ENCODE results near the gene CEP68. TPM values are rescaled to one million over a fixed set of nuclear protein-coding genes. Genes with fewer than 3 reads are reported as not detected.
"Not testable (repeated sequence)": the region's sequence is repeated elsewhere in the genome, so short reads cannot be mapped to it uniquely, and the experiment has no call there.

CEP68 gene
- total RNA-seq, 1 donor from 2014 or later = 25.0 TPM

DNA sequence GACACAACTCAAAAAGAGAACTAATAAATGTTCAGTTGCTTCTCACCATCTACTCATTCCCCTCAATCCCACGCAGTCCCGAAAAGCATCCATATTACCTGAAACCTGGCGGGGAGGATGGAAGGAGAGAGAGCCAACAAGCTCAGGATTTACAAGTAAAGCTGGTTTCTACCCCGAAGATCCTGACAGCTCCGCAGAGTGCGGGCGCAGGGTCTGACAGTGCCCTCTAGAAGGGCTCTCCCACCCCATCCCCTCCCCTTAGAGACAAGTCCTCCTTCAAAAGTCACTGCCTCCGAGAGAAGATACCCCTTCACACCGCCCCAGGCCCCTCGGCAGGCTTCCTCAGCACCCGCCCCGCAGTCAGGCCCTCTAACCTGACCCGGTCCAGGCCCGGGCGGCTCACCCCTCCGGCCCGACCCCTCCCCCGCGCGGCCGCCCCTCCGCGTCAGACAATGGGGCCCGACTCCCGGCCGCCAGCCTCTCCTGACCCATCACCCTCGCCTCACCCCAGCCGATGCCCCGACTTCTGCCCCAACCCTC lies 73.1 kb downstream of the CEP68 start:
- Histone ChIP-seq H3K9me3 (no peaks in the 10 kb centered on the region), H3K27ac (peak overlapping the region; percentile 98), H3K4me3 (peak overlapping the region; percentile 98 to 99), H3K4me1 (peaks cover 48% of the 10 kb centered on the region), H3K36me3 (no peaks in the 10 kb centered on the region), H3K27me3 (no peaks in the 10 kb centered on the region)
- TF ChIP-seq, protein P1, sequence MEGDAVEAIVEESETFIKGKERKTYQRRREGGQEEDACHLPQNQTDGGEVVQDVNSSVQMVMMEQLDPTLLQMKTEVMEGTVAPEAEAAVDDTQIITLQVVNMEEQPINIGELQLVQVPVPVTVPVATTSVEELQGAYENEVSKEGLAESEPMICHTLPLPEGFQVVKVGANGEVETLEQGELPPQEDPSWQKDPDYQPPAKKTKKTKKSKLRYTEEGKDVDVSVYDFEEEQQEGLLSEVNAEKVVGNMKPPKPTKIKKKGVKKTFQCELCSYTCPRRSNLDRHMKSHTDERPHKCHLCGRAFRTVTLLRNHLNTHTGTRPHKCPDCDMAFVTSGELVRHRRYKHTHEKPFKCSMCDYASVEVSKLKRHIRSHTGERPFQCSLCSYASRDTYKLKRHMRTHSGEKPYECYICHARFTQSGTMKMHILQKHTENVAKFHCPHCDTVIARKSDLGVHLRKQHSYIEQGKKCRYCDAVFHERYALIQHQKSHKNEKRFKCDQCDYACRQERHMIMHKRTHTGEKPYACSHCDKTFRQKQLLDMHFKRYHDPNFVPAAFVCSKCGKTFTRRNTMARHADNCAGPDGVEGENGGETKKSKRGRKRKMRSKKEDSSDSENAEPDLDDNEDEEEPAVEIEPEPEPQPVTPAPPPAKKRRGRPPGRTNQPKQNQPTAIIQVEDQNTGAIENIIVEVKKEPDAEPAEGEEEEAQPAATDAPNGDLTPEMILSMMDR (IDR thresholded peaks at IDR 0.05) = no peak
- no peak for TF ChIP-seq POLR2AphosphoS5 (IDR thresholded peaks at IDR 0.05; ENCODE audit: insufficient read depth in 1 of 2, low read depth in 1 of 2)
- no peak for TF ChIP-seq POLR2A (IDR thresholded peaks at IDR 0.05)
- intact Hi-C loops (cut with DNase I) = no loop called here
- DNase-seq (ENCODE audit: extremely low spot score in 2 of 2) = peak in 1 of 2 donors; percentile 93

DNA sequence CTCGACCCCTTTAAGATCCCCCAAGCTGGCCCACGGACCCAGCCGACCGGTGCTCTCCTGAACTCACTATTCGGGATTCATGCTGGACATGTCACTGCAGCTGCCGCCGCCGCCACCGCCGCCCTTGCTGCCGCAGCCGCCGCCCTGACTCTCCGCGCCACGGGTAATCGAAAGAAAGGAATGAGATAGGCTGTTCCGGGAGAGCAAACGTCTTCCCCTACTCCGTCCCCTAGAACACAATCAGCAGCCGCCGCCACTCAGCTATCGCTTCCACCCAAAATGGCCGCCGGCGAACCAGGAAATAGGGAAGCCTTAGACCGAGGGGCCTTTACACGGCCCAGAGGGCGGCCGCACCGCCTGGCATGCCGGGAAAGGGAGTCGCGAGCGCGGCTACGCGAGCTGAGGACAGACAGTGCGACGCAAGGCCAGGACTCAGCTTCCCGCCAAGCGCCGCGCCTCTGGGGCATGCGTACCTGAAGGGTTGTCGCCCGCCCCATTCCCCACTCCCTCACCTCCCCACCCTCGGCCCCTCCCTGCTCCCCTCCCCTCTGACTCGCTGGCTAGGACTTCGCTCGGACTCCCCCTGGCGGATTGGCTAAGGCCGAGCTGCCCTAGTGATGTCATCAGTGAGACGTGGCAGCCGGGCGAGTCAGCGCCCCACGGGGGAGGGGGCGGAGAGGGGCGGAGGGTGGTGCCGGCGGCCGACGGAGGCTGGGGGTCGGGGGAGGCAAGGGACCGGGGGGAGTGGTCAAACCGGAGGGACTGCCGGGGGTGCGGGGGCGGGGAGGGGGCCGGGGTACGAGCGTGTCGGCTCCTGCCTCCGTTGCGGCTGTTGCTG lies 73.8 kb downstream of the CEP68 start, which contains the start of gene RAB1A:
Gene RAB1A (minus strand): TSS at position 281 of the 838 bp plus-strand sequence. CDS start 191 bp downstream, at position 90.
- Histone ChIP-seq H3K27ac (peak within 1 kb of the TSS; percentile 98), H3K4me3 (peak within 1 kb of the TSS; percentile 98 to 99), H3K9me3 (no peaks in the 10 kb centered on the region), H3K36me3 (no peaks in the 10 kb centered on the region), H3K27me3 (no peaks in the 10 kb centered on the region), H3K4me1 (peaks cover 41% of the 10 kb centered on the region)
- DNase-seq (ENCODE audit: extremely low spot score in 2 of 2) = peak; percentile 98 to 100
- TF ChIP-seq POLR2AphosphoS5 (IDR thresholded peaks at IDR 0.05; ENCODE audit: insufficient read depth in 1 of 2, low read depth in 1 of 2) (peak; percentile 94 to 99), POLR2A (IDR thresholded peaks at IDR 0.05) (peak in 1 of 2 donors; percentile 95)
- TF ChIP-seq, protein P1 (IDR thresholded peaks at IDR 0.05) = no peak
- intact Hi-C loops (cut with DNase I) = loop anchor here (5.0 kb wide), 1 partner anchor 73 kb away; the partner anchor contains the start of gene CEP68

DNA sequence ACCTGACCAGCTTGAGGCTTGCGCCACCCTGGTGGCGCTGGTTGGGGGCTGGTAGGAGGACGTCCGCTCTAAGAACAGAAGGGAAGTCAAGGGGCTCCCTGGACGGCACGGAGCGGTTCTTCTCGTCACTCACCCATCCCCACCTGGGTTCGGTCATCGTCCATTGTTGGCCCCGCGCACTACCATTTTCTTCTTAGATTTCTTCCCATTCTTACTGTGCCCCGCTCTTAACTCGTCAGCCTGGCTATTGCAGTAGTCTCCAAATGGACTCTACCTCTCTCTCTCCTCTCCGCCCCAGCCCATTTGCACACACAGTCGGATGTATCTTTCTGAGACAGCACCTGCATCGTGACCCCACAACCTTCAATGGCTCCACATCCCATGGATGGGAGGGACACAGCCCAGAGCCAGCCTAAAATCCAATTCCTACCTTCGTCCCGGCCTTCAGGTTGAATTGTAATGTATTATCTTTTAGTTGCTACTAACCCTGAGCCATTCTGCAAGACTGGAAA lies 74.5 kb downstream of the CEP68 start:
- H3K27me3 ChIP-seq = no peaks in the 10 kb centered on the region
- H3K36me3 ChIP-seq = no peaks in the 10 kb centered on the region
- DNase-seq (ENCODE audit: extremely low spot score in 2 of 2) = no peak
- TF ChIP-seq, protein P1 (IDR thresholded peaks at IDR 0.05) = no peak
- TF ChIP-seq POLR2A (IDR thresholded peaks at IDR 0.05) (no peak), POLR2AphosphoS5 (IDR thresholded peaks at IDR 0.05; ENCODE audit: insufficient read depth in 1 of 2, low read depth in 1 of 2) (no peak)
- intact Hi-C loops (cut with DNase I) = loop anchor here (5.0 kb wide), 1 partner anchor 73 kb away; the partner anchor contains the start of gene CEP68
- H3K4me3 ChIP-seq = peak overlapping the region; percentile 98 to 99
- H3K27ac ChIP-seq = peak overlapping the region; percentile 98
- no peaks in the 10 kb centered on the region for H3K9me3 ChIP-seq
- peaks cover 34% of the 10 kb centered on the region for H3K4me1 ChIP-seq

DNA sequence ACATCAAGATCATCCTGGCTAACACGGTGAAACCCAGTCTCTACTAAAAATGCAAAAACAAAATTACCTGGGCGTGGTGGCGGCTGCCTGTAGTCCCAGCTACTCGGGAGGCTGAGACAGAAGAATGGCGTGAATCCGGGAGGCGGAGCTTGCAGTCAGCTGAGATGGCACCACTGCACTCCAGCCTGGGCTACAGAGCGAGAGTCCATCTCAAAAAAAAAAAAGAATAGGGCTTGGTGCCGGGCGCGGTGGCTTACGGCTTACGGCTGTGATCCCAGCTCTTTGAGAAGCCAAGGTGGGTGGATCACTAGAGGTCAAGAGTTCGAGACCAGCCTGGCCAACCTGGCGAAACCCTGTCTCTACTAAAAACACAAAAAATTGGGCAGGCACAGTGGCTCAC lies 76.7 kb downstream of the CEP68 start:
- not testable (repeated sequence) for H3K36me3 ChIP-seq; DNase-seq (ENCODE audit: extremely low spot score in 2 of 2); H3K27me3 ChIP-seq

DNA sequence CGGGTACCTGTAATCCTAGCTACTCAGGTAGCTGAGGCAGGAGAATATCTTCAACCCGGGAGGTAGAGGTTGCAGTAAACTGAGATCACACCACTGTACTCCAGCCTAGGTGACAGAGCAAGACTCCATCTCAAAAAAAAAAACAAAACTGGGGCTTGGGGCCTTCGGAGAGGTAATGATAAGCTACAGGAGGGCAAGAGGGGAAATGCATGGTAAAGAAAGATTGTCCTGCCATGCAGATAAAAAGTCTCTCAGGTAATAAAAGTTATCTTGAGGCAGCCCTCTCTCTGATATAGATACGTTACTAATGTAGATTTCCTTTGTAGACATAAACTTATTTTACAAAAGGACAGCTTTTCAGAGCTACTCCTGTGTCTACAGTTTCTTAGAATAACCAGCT lies 77.4 kb downstream of the CEP68 start:
- TF ChIP-seq, protein P1 (IDR thresholded peaks at IDR 0.05) = no peak
- TF ChIP-seq POLR2A (IDR thresholded peaks at IDR 0.05) (no peak), POLR2AphosphoS5 (IDR thresholded peaks at IDR 0.05; ENCODE audit: insufficient read depth in 1 of 2, low read depth in 1 of 2) (no peak)
- Histone ChIP-seq H3K36me3 (no peaks in the 10 kb centered on the region), H3K27me3 (no peaks in the 10 kb centered on the region), H3K27ac (no peak overlapping the region), H3K9me3 (no peaks in the 10 kb centered on the region), H3K4me3 (no peak overlapping the region), H3K4me1 (peaks cover 5% of the 10 kb centered on the region)
- no peak for DNase-seq (ENCODE audit: extremely low spot score in 2 of 2)
- intact Hi-C loops (cut with DNase I) = loop anchor here (5.0 kb wide), 1 partner anchor 76 kb away; the partner anchor contains the start of gene CEP68

More for the DNA sequence above, 76.7 kb downstream of the CEP68 start:
- H3K27ac ChIP-seq, H3K9me3 ChIP-seq, H3K4me3 ChIP-seq: not testable (repeated sequence)
- intact Hi-C loops (cut with DNase I) = loop anchor here (5.0 kb wide), 1 partner anchor 76 kb away; the partner anchor contains the start of gene CEP68
- H3K4me1 ChIP-seq = peaks cover 12% of the 10 kb centered on the region
